Measurements from ENCODE around the gene EXT2. TPM values are rescaled to one million over a fixed set of nuclear protein-coding genes. Genes with fewer than 3 reads are reported as not detected.

The EXT2 gene
- total RNA-seq, 1 donor from 2014 or later, result 24.5 TPM

- TF ChIP-seq CTCF (IDR thresholded peaks at IDR 0.05; ENCODE audit: borderline replicate concordance), result no peak
- H3K27me3 ChIP-seq (ENCODE audit: low read depth), result no peaks in the 10 kb centered on the region
- no peak for DNase-seq
- H3K27ac ChIP-seq (replicated peaks), result peak overlapping the region; percentile 28
- no peak overlapping the region for H3K4me3 ChIP-seq
- peaks cover 23% of the 10 kb centered on the region for H3K36me3 ChIP-seq
- peaks cover 13% of the 10 kb centered on the region for H3K9me3 ChIP-seq (replicated peaks)
- intact Hi-C loops (cut with micrococcal nuclease), result no loop called here
- H3K4me1 ChIP-seq, result peaks cover 54% of the 10 kb centered on the region
These were observed 152.6 kb downstream of the EXT2 start for GRCh38 chr11:44248109-44248508.

GRCh38 chr11:44250421-44250820 lies 154.9 kb downstream of the EXT2 start:
- Histone ChIP-seq H3K4me3 (no peak overlapping the region), H3K27me3 (ENCODE audit: low read depth) (no peaks in the 10 kb centered on the region), H3K9me3 (replicated peaks) (peaks cover 23% of the 10 kb centered on the region), H3K36me3 (peaks cover 15% of the 10 kb centered on the region), H3K4me1 (peaks cover 30% of the 10 kb centered on the region), H3K27ac (replicated peaks) (no peak overlapping the region)
- TF ChIP-seq CTCF (IDR thresholded peaks at IDR 0.05; ENCODE audit: borderline replicate concordance), result no peak
- DNase-seq, result no peak
- intact Hi-C loops (cut with micrococcal nuclease), result loop anchor here (10.0 kb wide), 1 partner anchor 56 kb away; no protein-coding TSS in a partner anchor

- H3K9me3 ChIP-seq (replicated peaks), result peaks cover 23% of the 10 kb centered on the region
- TF ChIP-seq CTCF (IDR thresholded peaks at IDR 0.05; ENCODE audit: borderline replicate concordance), result no peak
- no peaks in the 10 kb centered on the region for H3K27me3 ChIP-seq (ENCODE audit: low read depth)
- intact Hi-C loops (cut with micrococcal nuclease), result loop anchor here (10.0 kb wide), 1 partner anchor 58 kb away; no protein-coding TSS in a partner anchor
- H3K36me3 ChIP-seq, result peaks cover 15% of the 10 kb centered on the region
- peaks cover 17% of the 10 kb centered on the region for H3K4me1 ChIP-seq
- DNase-seq, result no peak
- H3K27ac ChIP-seq (replicated peaks), result no peak overlapping the region
- no peak overlapping the region for H3K4me3 ChIP-seq
These were observed 157.6 kb downstream of the EXT2 start for GRCh38 chr11:44252999-44253602.

GRCh38 chr11:44255406-44256071 lies 160.1 kb downstream of the EXT2 start:
- H3K27ac ChIP-seq (replicated peaks), result no peak overlapping the region
- no peak overlapping the region for H3K4me3 ChIP-seq
- H3K9me3 ChIP-seq (replicated peaks), result peaks cover 23% of the 10 kb centered on the region
- intact Hi-C loops (cut with micrococcal nuclease), result loop anchor here (10.0 kb wide), 1 partner anchor 61 kb away; no protein-coding TSS in a partner anchor
- H3K27me3 ChIP-seq (ENCODE audit: low read depth), result no peaks in the 10 kb centered on the region
- no peak for DNase-seq
- peaks cover 13% of the 10 kb centered on the region for H3K4me1 ChIP-seq
- no peak for TF ChIP-seq CTCF (IDR thresholded peaks at IDR 0.05; ENCODE audit: borderline replicate concordance)
- H3K36me3 ChIP-seq, result peaks cover 15% of the 10 kb centered on the region

GRCh38 chr11:44256673-44257291 lies 161.3 kb downstream of the EXT2 start:
- no peak for TF ChIP-seq CTCF (IDR thresholded peaks at IDR 0.05; ENCODE audit: borderline replicate concordance)
- intact Hi-C loops (cut with micrococcal nuclease), result loop anchor here (10.0 kb wide), 1 partner anchor 62 kb away; no protein-coding TSS in a partner anchor
- peaks cover 23% of the 10 kb centered on the region for H3K9me3 ChIP-seq (replicated peaks)
- DNase-seq, result peak; percentile 54
- H3K4me3 ChIP-seq, result no peak overlapping the region
- peaks cover 8% of the 10 kb centered on the region for H3K36me3 ChIP-seq
- peaks cover 13% of the 10 kb centered on the region for H3K4me1 ChIP-seq
- H3K27me3 ChIP-seq (ENCODE audit: low read depth), result no peaks in the 10 kb centered on the region
- H3K27ac ChIP-seq (replicated peaks), result no peak overlapping the region
